ENCODE results near the gene MLLT3. TPM values are rescaled to one million over a fixed set of nuclear protein-coding genes. Genes with fewer than 3 reads are reported as not detected.

MLLT3 gene
- total and polyA plus RNA-seq, 2 of the 13 experiments (the other 11 are each of a cell fraction or from before 2014, with no cell fraction given): 12.3 to 12.6 TPM

- H3K9me3 ChIP-seq (ENCODE audit: low read length): no peaks in the 10 kb centered on the region
- no peak overlapping the region for H3K4me3 ChIP-seq (replicated peaks in 1 of 3; ENCODE audit: insufficient read depth in 1 of 3, low read depth in 2 of 3, low read length in 3 of 3)
- WGBS (ENCODE audit: low lambda C conversion rate): 53% methylated on average over 7 of the region's 7 CpGs
- no peak overlapping the region for H3K9ac ChIP-seq (ENCODE audit: insufficient read depth, low read depth, low read length)
- no peak for FAIRE-seq
- H3K4me1 ChIP-seq (ENCODE audit: insufficient read depth, low read length): peaks cover 16% of the 10 kb centered on the region
- TF ChIP-seq ATF7 (IDR thresholded peaks at IDR 0.05): peak; percentile 80
- no peak for TF ChIP-seq ATF7 (CRISPR knock-in tag; IDR thresholded peaks at IDR 0.05)
- no peak for TF ChIP-seq ZMYM3 (CRISPR knock-in tag; IDR thresholded peaks at IDR 0.05)
- TF ChIP-seq CREB1 (IDR thresholded peaks at IDR 0.05): peak; percentile 12; the same call in 1 of the 2 replicates
- no peak for TF ChIP-seq CREB1 (CRISPR knock-in tag; IDR thresholded peaks at IDR 0.05)
- intact Hi-C loops (cut with micrococcal nuclease; ENCODE audit: unreplicated experiment) (no loop called here), in situ Hi-C loops (cut with HindIII; ENCODE audit: extremely low pct_ligation_motif_present, low pct_unique_long_range_greater_than_20kb) (no loop called here)
- CTCF ChIA-PET (ENCODE audit: low intra/inter-chr PET ratio, low total read pairs): no interaction called here
- ATAC-seq: no peak
- no peak overlapping the region for H3K4me2 ChIP-seq (ENCODE audit: low read depth, low read length)
- no peak overlapping the region for H2AFZ ChIP-seq (ENCODE audit: low read length)
- H3K36me3 ChIP-seq (replicated peaks in 1 of 2; ENCODE audit: control insufficient read depth in 1 of 2, insufficient read depth in 2 of 2, low read length in 2 of 2): no peaks in the 10 kb centered on the region
- no peak overlapping the region for H3K27ac ChIP-seq (ENCODE audit: extremely low read length, insufficient read depth, low read length)
- BruUV-seq (replicated peaks): no TSS peak
- H4K20me1 ChIP-seq (ENCODE audit: insufficient read depth, low read length): no peaks in the 10 kb centered on the region
- no peak for DNase-seq (ENCODE audit: low spot score)
- H3K79me2 ChIP-seq (ENCODE audit: insufficient read depth, low read length): no peaks in the 10 kb centered on the region
- POLR2A ChIA-PET: no interaction called here
- no peaks in the 10 kb centered on the region for H3K27me3 ChIP-seq (ENCODE audit: control insufficient read depth in 1 of 2, insufficient read depth in 2 of 2, low read length in 2 of 2)
Measured at GRCh38 chr9:20404192-20404813, 218.0 kb downstream of the MLLT3 start.

GRCh38 chr9:20403346-20403745, 219.0 kb downstream of the MLLT3 start:
- no peaks in the 10 kb centered on the region for H3K27me3 ChIP-seq (ENCODE audit: control insufficient read depth in 1 of 2, insufficient read depth in 2 of 2, low read length in 2 of 2)
- H3K9me3 ChIP-seq (ENCODE audit: low read length): no peaks in the 10 kb centered on the region
- FAIRE-seq (no peak), DNase-seq (ENCODE audit: low spot score) (no peak), ATAC-seq (no peak)
- no TSS peak for BruUV-seq (replicated peaks)
- 58% methylated on average over 2 of the region's 2 CpGs for WGBS (ENCODE audit: low lambda C conversion rate)
- H3K4me1 ChIP-seq (ENCODE audit: insufficient read depth, low read length): peaks cover 16% of the 10 kb centered on the region
- in situ Hi-C loops (cut with HindIII; ENCODE audit: extremely low pct_ligation_motif_present, low pct_unique_long_range_greater_than_20kb) (no loop called here), intact Hi-C loops (cut with micrococcal nuclease; ENCODE audit: unreplicated experiment) (no loop called here)
- H3K79me2 ChIP-seq (ENCODE audit: insufficient read depth, low read length): no peaks in the 10 kb centered on the region
- H2AFZ ChIP-seq (ENCODE audit: low read length): no peak overlapping the region
- ChIA-PET POLR2A (no interaction called here), CTCF (ENCODE audit: low intra/inter-chr PET ratio, low total read pairs) (no interaction called here)
- H4K20me1 ChIP-seq (ENCODE audit: insufficient read depth, low read length): no peaks in the 10 kb centered on the region
- H3K36me3 ChIP-seq (replicated peaks in 1 of 2; ENCODE audit: control insufficient read depth in 1 of 2, insufficient read depth in 2 of 2, low read length in 2 of 2): no peaks in the 10 kb centered on the region
- no peak overlapping the region for H3K4me3 ChIP-seq (replicated peaks in 1 of 3; ENCODE audit: insufficient read depth in 1 of 3, low read depth in 2 of 3, low read length in 3 of 3)
- H3K9ac ChIP-seq (ENCODE audit: insufficient read depth, low read depth, low read length): no peak overlapping the region
- no peak overlapping the region for H3K4me2 ChIP-seq (ENCODE audit: low read depth, low read length)
- no peak overlapping the region for H3K27ac ChIP-seq (ENCODE audit: extremely low read length, insufficient read depth, low read length)
- no peak for TF ChIP-seq XRCC5 (optimal IDR thresholded peaks at IDR 0.05; ENCODE audit: low read length)
- no peak for TF ChIP-seq TBL1XR1 (IDR thresholded peaks at IDR 0.05; ENCODE audit: borderline replicate concordance, low read length, partially characterized antibody)
- TF ChIP-seq KLF16 (CRISPR knock-in tag; IDR thresholded peaks at IDR 0.05): no peak
- TF ChIP-seq ISL2 (CRISPR knock-in tag; IDR thresholded peaks at IDR 0.05): no peak
- TF ChIP-seq ZSCAN21 (CRISPR knock-in tag; IDR thresholded peaks at IDR 0.05; ENCODE audit: borderline replicate concordance): no peak
- TF ChIP-seq ZNF263 (CRISPR knock-in tag; IDR thresholded peaks at IDR 0.05): no peak
- TF ChIP-seq ZSCAN31 (CRISPR knock-in tag; IDR thresholded peaks at IDR 0.05; ENCODE audit: low read depth): no peak
- TF ChIP-seq MXI1 (IDR thresholded peaks at IDR 0.05; ENCODE audit: borderline replicate concordance, low read depth, low read length): no peak
- TF ChIP-seq E2F2 (CRISPR knock-in tag; IDR thresholded peaks at IDR 0.05; ENCODE audit: borderline replicate concordance): no peak
- no peak for TF ChIP-seq HBP1 (CRISPR knock-in tag; IDR thresholded peaks at IDR 0.05; ENCODE audit: low read depth)
- TF ChIP-seq CBX1 (IDR thresholded peaks at IDR 0.05; ENCODE audit: low read depth): no peak

Data from HepG2 (cell line).